Liver (tissue), 9 donors: Measurements from ENCODE around the gene KCNQ1. TPM values are rescaled to one million over a fixed set of nuclear protein-coding genes. Genes with fewer than 3 reads are reported as not detected.

Experiments used
- DNase-seq: peaks from one replicate; pipeline ENCODE4 v3.0.0-alpha.2; 2017; ENCODE audit warnings: low spot score
- H3K27ac ChIP-seq, 2 donors: one replicate each; pipeline ENCODE4 v1.7.0; 2013; ENCODE audit warnings: inconsistent platforms in 2 of 2, low read length in 2 of 2, control low read depth in 1 of 2, low read depth in 1 of 2, mild to moderate bottlenecking in 1 of 2
- H3K27me3 ChIP-seq, 4 donors: one replicate each; pipeline versions ENCODE4 v1.6.1 to v1.7.0; 2013; ENCODE audit warnings: low read length in 3 of 4, inconsistent platforms in 1 of 4, mild to moderate bottlenecking in 1 of 4, moderate library complexity in 1 of 4; ENCODE audit not compliant: control insufficient read depth in 4 of 4, insufficient read depth in 4 of 4
- H3K36me3 ChIP-seq, 4 donors: one replicate each; pipeline versions ENCODE4 v1.6.1 to v1.7.0; 2013; ENCODE audit warnings: low read length in 3 of 4, mild to moderate bottlenecking in 3 of 4, low read depth in 1 of 4, moderate library complexity in 1 of 4; ENCODE audit not compliant: control insufficient read depth in 4 of 4, insufficient read depth in 3 of 4
- H3K4me1 ChIP-seq, 4 donors: one replicate each; pipeline versions ENCODE4 v1.6.1 to v1.7.0; 2013; ENCODE audit warnings: low read length in 3 of 4, mild to moderate bottlenecking in 3 of 4, moderate library complexity in 1 of 4; ENCODE audit not compliant: control insufficient read depth in 4 of 4, insufficient read depth in 4 of 4
- H3K4me3 ChIP-seq, 3 donors: one replicate each; pipeline versions ENCODE4 v1.6.1 to v1.7.0; 2013; ENCODE audit warnings: low read length in 3 of 3, control low read depth in 1 of 3, low read depth in 1 of 3, mild to moderate bottlenecking in 1 of 3
- H3K9ac ChIP-seq, 2 donors: one replicate each; pipeline ENCODE4 v1.7.0; 2013; ENCODE audit warnings: low read length in 2 of 2, mild to moderate bottlenecking in 2 of 2, moderate library complexity in 2 of 2, control low read depth in 1 of 2, low read depth in 1 of 2
- H3K9me3 ChIP-seq, 4 donors: one replicate each; pipeline versions ENCODE4 v1.6.1 to v1.7.0; 2013; ENCODE audit warnings: low read length in 3 of 4; ENCODE audit not compliant: control insufficient read depth in 4 of 4
- EGR1 ChIP-seq, 2 donors: IDR thresholded peaks; 2 replicates each; pipeline ENCODE4 v1.6.1; 2016 to 2018; ENCODE audit warnings: antibody characterized with exemption in 2 of 2, low read depth in 2 of 2
- FOXA1 ChIP-seq: IDR thresholded peaks from 2 replicates; pipeline ENCODE4 v1.6.1; 2016; ENCODE audit warnings: antibody characterized with exemption
- FOXA2 ChIP-seq: IDR thresholded peaks from 2 replicates; pipeline ENCODE4 v1.6.1; 2016; ENCODE audit warnings: antibody characterized with exemption
- GABPA ChIP-seq, 2 donors: IDR thresholded peaks in 1 of 2; conservative IDR thresholded peaks in 1 of 2; 2 replicates each; pipeline ENCODE4 v1.6.1; 2016; ENCODE audit warnings: antibody characterized with exemption in 2 of 2, mild to moderate bottlenecking in 1 of 2, moderate library complexity in 1 of 2
- HNF4A ChIP-seq, 2 donors: conservative IDR thresholded peaks; 2 replicates each; pipeline ENCODE4 v1.6.1; 2016; ENCODE audit warnings: antibody characterized with exemption in 2 of 2, mild to moderate bottlenecking in 2 of 2
- HNF4G ChIP-seq: IDR thresholded peaks from 2 replicates; pipeline ENCODE4 v1.6.1; 2016; ENCODE audit warnings: antibody characterized with exemption
- JUND ChIP-seq, 2 donors: IDR thresholded peaks; 2 replicates each; pipeline ENCODE4 v1.6.1; 2016; ENCODE audit warnings: antibody characterized with exemption in 2 of 2
- NR2F2 ChIP-seq: IDR thresholded peaks from 2 replicates; pipeline ENCODE4 v1.6.1; 2016; ENCODE audit warnings: antibody characterized with exemption
- RAD21 ChIP-seq, 2 donors: IDR thresholded peaks; 2 replicates each; pipeline ENCODE4 v1.6.1; 2016; ENCODE audit warnings: antibody characterized with exemption in 2 of 2, mild to moderate bottlenecking in 2 of 2
- RXRA ChIP-seq, 2 donors: IDR thresholded peaks; 2 replicates each; pipeline ENCODE4 v1.6.1; 2017 to 2018; ENCODE audit warnings: antibody characterized with exemption in 2 of 2, mild to moderate bottlenecking in 1 of 2
- SP1 ChIP-seq: IDR thresholded peaks from 2 replicates; pipeline ENCODE4 v1.6.1; 2018; ENCODE audit warnings: antibody characterized with exemption, mild to moderate bottlenecking
- TAF1 ChIP-seq: conservative IDR thresholded peaks from 2 replicates; pipeline ENCODE4 v1.6.1; 2016; ENCODE audit warnings: antibody characterized with exemption, mild to moderate bottlenecking
- YY1 ChIP-seq: IDR thresholded peaks from 2 replicates; pipeline ENCODE4 v1.6.1; 2016; ENCODE audit warnings: antibody characterized with exemption, mild to moderate bottlenecking
- WGBS: extraction: QIAGEN DNeasy Blood & Tissue Kit; methylation state at CpG from one replicate; pipeline ENCODE4 v1.1.7; 2013; 5-methylcytosine and 5-hydroxymethylcytosine counted together
- polyA plus RNA-seq, 2 donors: library from polyadenylated mRNA; stranded (reverse) in 1 of 2; unstranded in 1 of 2; fragments of 200-250 nt in 1 of 2; fragments of >200 nt in 1 of 2; fragmentation: Nextera tagmentation in 1 of 2; extraction: Ambion mirVana in 1 of 2; gene quantifications; one replicate each; pipeline versions ENCODE4 v1.2.1 to v1.2.3, GENCODE V29; 2013 to 2015
- total RNA-seq, 2 donors: library from RNA; depleted of rRNA; stranded (reverse); fragments of >200 nt; gene quantifications; one replicate each; pipeline ENCODE4 v1.2.3, GENCODE V29; 2014
- TF ChIP-seq, protein P1 (sequence below): fragments of 150-350 bp; IDR thresholded peaks from 2 replicates; pipeline ENCODE4 v1.5.1; 2017; ENCODE audit warnings: improper control_type of control experiment, low read depth, low read length; ENCODE audit not compliant: missing input control
- TF ChIP-seq, protein P2 (sequence below): IDR thresholded peaks from 2 replicates; pipeline ENCODE4 v1.6.1; 2016; ENCODE audit warnings: antibody characterized with exemption
- TF ChIP-seq, protein P3 (sequence below): IDR thresholded peaks from 2 replicates; pipeline ENCODE4 v1.6.1; 2016; ENCODE audit warnings: antibody characterized with exemption
- TF ChIP-seq, protein P4 (sequence below): IDR thresholded peaks from 2 replicates; pipeline ENCODE4 v1.6.1; 2016; ENCODE audit warnings: antibody characterized with exemption
- TF ChIP-seq, protein P5 (sequence below): IDR thresholded peaks from 2 replicates; pipeline ENCODE4 v1.6.1; 2016; ENCODE audit warnings: antibody characterized with exemption, mild to moderate bottlenecking
- donor health status: healthy.
- donor health status: healthy.
- donor health status: healthy.
- donor health status: healthy.
- donor health status: healthy.

Gene KCNQ1
- total and polyA plus RNA-seq, 4 donors = 0.31 to 2.2 (median 1.5) TPM

DNA sequence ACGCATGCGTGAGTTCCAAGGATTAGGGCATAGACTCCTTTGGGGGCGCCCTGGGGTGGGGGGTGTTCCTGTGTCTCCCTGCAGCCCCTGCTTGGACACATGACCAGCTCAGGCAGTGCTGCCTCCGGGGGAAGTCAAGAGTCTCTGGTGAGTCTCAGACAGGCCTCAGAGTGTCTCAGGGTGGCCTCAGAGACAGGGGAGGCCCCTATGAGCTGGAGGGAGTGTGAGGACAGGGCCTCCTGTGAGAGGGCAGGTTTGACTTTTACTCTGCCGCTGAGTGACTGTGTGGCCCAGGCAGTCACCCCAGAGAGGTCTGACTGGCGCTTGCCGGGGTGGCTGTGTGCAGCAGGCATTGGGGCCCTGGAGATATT, 296.2 kb downstream of the KCNQ1 start:
- H3K9ac ChIP-seq = no peak overlapping the region

More for the DNA sequence above, 296.2 kb downstream of the KCNQ1 start:
- no peak overlapping the region for H3K4me3 ChIP-seq
- no peaks in the 10 kb centered on the region for H3K36me3 ChIP-seq
- H3K27ac ChIP-seq = no peak overlapping the region
- TF ChIP-seq, protein P1, sequence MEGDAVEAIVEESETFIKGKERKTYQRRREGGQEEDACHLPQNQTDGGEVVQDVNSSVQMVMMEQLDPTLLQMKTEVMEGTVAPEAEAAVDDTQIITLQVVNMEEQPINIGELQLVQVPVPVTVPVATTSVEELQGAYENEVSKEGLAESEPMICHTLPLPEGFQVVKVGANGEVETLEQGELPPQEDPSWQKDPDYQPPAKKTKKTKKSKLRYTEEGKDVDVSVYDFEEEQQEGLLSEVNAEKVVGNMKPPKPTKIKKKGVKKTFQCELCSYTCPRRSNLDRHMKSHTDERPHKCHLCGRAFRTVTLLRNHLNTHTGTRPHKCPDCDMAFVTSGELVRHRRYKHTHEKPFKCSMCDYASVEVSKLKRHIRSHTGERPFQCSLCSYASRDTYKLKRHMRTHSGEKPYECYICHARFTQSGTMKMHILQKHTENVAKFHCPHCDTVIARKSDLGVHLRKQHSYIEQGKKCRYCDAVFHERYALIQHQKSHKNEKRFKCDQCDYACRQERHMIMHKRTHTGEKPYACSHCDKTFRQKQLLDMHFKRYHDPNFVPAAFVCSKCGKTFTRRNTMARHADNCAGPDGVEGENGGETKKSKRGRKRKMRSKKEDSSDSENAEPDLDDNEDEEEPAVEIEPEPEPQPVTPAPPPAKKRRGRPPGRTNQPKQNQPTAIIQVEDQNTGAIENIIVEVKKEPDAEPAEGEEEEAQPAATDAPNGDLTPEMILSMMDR = no peak
- TF ChIP-seq FOXA1 (no peak), FOXA2 (no peak), HNF4G (no peak), JUND (IDR thresholded peaks at IDR 0.05) (no peak), EGR1 (IDR thresholded peaks at IDR 0.05; ENCODE audit: low read depth in 2 of 2) (no peak), TAF1 (no peak), HNF4A (conservative IDR thresholded peaks at IDR 0.05) (no peak), SP1 (no peak), RAD21 (IDR thresholded peaks at IDR 0.05) (no peak), GABPA (IDR thresholded peaks at IDR 0.05 in 1 of 2, conservative IDR thresholded peaks at IDR 0.05 in 1 of 2) (no peak), NR2F2 (no peak), YY1 (no peak), RXRA (IDR thresholded peaks at IDR 0.05) (no peak)
- TF ChIP-seq, protein P2, sequence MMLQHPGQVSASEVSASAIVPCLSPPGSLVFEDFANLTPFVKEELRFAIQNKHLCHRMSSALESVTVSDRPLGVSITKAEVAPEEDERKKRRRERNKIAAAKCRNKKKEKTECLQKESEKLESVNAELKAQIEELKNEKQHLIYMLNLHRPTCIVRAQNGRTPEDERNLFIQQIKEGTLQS = no peak
- TF ChIP-seq, protein P3, sequence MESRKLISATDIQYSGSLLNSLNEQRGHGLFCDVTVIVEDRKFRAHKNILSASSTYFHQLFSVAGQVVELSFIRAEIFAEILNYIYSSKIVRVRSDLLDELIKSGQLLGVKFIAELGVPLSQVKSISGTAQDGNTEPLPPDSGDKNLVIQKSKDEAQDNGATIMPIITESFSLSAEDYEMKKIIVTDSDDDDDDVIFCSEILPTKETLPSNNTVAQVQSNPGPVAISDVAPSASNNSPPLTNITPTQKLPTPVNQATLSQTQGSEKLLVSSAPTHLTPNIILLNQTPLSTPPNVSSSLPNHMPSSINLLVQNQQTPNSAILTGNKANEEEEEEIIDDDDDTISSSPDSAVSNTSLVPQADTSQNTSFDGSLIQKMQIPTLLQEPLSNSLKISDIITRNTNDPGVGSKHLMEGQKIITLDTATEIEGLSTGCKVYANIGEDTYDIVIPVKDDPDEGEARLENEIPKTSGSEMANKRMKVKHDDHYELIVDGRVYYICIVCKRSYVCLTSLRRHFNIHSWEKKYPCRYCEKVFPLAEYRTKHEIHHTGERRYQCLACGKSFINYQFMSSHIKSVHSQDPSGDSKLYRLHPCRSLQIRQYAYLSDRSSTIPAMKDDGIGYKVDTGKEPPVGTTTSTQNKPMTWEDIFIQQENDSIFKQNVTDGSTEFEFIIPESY = no peak
- TF ChIP-seq, protein P4, sequence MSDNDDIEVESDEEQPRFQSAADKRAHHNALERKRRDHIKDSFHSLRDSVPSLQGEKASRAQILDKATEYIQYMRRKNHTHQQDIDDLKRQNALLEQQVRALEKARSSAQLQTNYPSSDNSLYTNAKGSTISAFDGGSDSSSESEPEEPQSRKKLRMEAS = no peak
- TF ChIP-seq, protein P5, sequence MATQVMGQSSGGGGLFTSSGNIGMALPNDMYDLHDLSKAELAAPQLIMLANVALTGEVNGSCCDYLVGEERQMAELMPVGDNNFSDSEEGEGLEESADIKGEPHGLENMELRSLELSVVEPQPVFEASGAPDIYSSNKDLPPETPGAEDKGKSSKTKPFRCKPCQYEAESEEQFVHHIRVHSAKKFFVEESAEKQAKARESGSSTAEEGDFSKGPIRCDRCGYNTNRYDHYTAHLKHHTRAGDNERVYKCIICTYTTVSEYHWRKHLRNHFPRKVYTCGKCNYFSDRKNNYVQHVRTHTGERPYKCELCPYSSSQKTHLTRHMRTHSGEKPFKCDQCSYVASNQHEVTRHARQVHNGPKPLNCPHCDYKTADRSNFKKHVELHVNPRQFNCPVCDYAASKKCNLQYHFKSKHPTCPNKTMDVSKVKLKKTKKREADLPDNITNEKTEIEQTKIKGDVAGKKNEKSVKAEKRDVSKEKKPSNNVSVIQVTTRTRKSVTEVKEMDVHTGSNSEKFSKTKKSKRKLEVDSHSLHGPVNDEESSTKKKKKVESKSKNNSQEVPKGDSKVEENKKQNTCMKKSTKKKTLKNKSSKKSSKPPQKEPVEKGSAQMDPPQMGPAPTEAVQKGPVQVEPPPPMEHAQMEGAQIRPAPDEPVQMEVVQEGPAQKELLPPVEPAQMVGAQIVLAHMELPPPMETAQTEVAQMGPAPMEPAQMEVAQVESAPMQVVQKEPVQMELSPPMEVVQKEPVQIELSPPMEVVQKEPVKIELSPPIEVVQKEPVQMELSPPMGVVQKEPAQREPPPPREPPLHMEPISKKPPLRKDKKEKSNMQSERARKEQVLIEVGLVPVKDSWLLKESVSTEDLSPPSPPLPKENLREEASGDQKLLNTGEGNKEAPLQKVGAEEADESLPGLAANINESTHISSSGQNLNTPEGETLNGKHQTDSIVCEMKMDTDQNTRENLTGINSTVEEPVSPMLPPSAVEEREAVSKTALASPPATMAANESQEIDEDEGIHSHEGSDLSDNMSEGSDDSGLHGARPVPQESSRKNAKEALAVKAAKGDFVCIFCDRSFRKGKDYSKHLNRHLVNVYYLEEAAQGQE = no peak
- 91% methylated on average over 7 of the region's 7 CpGs for WGBS
- H3K4me1 ChIP-seq = no peaks in the 10 kb centered on the region
- H3K9me3 ChIP-seq = no peaks in the 10 kb centered on the region
- DNase-seq = no peak
- H3K27me3 ChIP-seq = no peaks in the 10 kb centered on the region
